Measurements from ENCODE around the gene MLLT1.

MLLT1 gene

DNA sequence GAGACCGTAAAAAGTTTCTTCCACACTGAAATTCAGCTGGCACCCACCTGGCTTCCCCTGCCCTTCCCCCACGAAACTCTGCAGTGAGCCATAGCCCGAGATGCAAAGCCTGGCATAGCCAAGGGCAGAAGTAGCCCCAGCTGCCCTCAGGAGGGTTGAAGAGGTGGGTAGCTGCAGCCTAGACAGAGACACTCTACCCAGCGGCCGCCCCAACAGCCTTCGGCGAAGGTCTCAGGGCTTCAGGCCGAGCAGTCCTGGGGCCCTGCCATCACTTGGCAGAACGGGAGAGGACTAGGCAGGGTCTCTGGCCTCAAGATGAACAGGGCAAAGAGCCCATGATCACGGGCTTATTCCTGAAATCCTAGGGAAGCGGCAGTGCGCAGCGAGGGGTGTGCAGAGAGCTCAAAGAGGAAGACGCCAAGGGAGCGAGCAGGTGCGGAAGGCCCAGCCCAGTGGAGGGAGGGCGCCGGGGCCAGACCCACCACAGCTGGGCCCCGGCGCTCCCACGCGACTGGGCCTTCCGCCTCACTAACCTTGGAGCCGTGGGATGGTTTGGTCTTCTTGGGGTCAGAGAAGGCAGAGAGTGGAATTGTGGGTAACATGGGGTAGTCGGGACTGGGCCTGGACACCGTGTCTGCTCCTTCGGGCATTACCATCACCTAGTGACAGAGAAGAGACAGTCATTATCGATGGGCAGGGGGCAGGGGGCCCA lies 53.2 kb downstream of the MLLT1 start:
- H3K36me3 Mint-ChIP-seq, result peaks cover 32% of the 10 kb centered on the region
- ATAC-seq, result no peak
- no peak overlapping the region for H3K4me3 Mint-ChIP-seq
- no peaks in the 10 kb centered on the region for H3K9me3 Mint-ChIP-seq
- H3K4me1 Mint-ChIP-seq, result peaks cover 6% of the 10 kb centered on the region
- no peaks in the 10 kb centered on the region for H3K27me3 Mint-ChIP-seq
- no peak overlapping the region for H3K27ac Mint-ChIP-seq

DNA sequence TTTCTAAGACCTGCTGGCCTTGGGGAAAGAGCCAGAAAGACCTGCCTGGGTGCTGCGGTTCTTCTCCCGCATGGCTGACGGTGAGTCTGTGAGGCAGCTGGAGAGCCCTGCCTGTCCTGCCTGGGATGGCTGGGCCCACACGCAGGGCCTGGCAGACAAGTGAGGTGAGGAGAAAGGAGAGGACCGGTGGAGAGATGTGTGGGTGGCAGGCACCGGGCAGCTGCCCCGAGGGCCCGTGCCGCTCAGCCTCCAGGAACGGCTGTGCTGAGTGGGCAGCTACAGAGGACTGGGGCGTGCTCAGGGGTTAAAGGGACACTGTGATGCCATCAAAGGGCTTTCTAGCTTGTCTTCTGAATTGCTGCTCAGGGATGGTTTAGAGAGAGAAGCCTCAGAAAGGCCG lies 53.8 kb downstream of the MLLT1 start:
- peaks cover 6% of the 10 kb centered on the region for H3K4me1 Mint-ChIP-seq
- H3K36me3 Mint-ChIP-seq, result peaks cover 36% of the 10 kb centered on the region
- H3K4me3 Mint-ChIP-seq, result no peak overlapping the region
- ATAC-seq, result no peak
- no peaks in the 10 kb centered on the region for H3K9me3 Mint-ChIP-seq
- H3K27ac Mint-ChIP-seq, result no peak overlapping the region
- H3K27me3 Mint-ChIP-seq, result no peaks in the 10 kb centered on the region

- no peak overlapping the region for H3K27ac Mint-ChIP-seq
- no peaks in the 10 kb centered on the region for H3K9me3 Mint-ChIP-seq
- no peak for ATAC-seq
Measured at GRCh38 chr19:6225232-6225865, 54.4 kb downstream of the MLLT1 start.

DNA sequence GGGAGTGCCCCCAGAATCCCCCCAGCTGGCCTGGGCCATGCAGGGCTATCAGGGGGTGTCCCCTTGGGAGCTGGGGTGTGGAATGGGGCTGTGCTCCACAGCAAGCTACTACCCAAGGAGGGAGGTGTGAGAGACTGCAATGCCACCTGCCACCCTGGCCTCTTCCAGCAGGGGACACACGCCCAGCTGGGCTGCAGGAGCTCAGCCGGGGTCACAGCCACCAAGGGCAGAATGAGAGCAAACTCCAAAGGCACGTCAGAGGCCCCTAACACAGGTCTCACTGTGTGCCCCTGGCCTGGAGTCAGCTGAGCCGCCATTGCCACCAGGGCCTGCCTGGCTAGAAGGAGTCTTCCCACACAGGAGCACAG lies 55.5 kb downstream of the MLLT1 start:
- Mint-ChIP-seq H3K27me3 (no peaks in the 10 kb centered on the region), H3K4me1 (peaks cover under 1% of the 10 kb centered on the region), H3K4me3 (no peak overlapping the region), H3K36me3 (peaks cover 25% of the 10 kb centered on the region), H3K27ac (no peak overlapping the region), H3K9me3 (no peaks in the 10 kb centered on the region)
- ATAC-seq, result no peak

More at GRCh38 chr19:6225232-6225865, 54.4 kb downstream of the MLLT1 start:
- no peak overlapping the region for H3K4me3 Mint-ChIP-seq
- H3K36me3 Mint-ChIP-seq, result peaks cover 31% of the 10 kb centered on the region
- peaks cover 6% of the 10 kb centered on the region for H3K4me1 Mint-ChIP-seq
- no peaks in the 10 kb centered on the region for H3K27me3 Mint-ChIP-seq

DNA sequence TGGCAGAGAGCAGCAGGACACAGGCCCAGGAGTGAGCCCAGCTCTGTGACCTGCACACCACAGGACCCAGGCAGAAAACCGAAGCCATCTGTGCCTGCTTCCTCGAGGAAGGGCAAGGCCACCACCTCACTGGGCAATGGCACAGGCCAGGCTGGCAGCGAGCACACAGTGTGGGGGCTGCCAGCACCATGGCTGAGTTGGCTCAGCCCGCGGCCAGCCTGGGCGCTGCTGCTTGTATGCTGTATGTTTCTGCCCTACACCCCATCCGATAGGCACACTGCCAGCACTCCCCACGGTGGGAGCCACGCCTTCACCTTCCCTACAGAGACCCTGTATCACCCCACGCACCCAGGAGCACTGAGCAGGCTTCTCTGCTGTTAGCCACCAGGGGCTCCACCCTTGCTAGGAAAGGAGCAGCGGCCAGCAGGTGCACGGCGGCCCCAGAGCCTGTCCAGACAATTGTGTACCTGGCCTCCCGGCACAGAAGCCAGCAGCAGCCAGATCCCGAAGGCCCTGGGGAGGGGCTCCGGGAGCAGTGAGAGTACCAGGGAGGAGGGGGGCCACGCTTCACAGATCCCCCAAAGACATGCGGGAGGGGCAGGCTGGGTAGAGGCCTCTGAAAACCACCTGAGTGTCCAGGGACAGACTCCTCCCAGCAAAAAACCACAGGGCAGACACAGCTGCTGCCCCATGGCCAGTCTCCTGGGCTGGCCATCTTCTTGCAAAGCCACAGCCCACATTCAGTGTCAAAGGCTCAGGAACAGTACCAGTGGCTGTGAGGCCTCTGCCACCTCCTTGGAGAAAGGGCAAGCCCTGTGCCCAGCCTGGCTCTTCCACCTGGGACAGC lies 56.1 kb downstream of the MLLT1 start:
- ATAC-seq, result no peak
- H3K27me3 Mint-ChIP-seq, result no peaks in the 10 kb centered on the region
- H3K4me1 Mint-ChIP-seq, result peaks cover under 1% of the 10 kb centered on the region
- H3K27ac Mint-ChIP-seq, result no peak overlapping the region
- H3K4me3 Mint-ChIP-seq, result no peak overlapping the region
- no peaks in the 10 kb centered on the region for H3K9me3 Mint-ChIP-seq
- peaks cover 24% of the 10 kb centered on the region for H3K36me3 Mint-ChIP-seq

DNA sequence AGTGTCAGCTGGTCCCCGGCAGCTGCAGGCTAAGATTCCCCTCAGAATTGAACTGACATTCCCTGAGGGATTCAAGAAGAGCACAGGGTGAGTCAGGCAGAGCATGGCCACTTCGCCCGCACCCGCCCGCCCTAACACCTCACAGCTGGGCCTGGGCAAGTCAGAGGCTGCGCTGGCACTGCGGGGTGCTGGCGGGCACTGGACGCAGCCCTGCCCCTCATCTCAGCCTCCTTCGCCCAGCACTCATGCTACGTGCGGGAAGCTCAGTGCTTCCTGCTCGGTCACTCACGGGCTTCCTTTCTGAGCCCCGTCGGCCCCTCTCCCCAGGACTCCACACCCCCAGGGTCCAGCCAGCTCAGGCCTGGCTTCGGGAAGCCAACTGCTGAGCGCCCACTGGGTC lies 56.9 kb downstream of the MLLT1 start:
- ATAC-seq, result no peak
- Mint-ChIP-seq H3K9me3 (no peaks in the 10 kb centered on the region), H3K4me1 (peaks cover 6% of the 10 kb centered on the region), H3K36me3 (peaks cover 24% of the 10 kb centered on the region), H3K4me3 (no peak overlapping the region), H3K27me3 (no peaks in the 10 kb centered on the region), H3K27ac (no peak overlapping the region)

DNA sequence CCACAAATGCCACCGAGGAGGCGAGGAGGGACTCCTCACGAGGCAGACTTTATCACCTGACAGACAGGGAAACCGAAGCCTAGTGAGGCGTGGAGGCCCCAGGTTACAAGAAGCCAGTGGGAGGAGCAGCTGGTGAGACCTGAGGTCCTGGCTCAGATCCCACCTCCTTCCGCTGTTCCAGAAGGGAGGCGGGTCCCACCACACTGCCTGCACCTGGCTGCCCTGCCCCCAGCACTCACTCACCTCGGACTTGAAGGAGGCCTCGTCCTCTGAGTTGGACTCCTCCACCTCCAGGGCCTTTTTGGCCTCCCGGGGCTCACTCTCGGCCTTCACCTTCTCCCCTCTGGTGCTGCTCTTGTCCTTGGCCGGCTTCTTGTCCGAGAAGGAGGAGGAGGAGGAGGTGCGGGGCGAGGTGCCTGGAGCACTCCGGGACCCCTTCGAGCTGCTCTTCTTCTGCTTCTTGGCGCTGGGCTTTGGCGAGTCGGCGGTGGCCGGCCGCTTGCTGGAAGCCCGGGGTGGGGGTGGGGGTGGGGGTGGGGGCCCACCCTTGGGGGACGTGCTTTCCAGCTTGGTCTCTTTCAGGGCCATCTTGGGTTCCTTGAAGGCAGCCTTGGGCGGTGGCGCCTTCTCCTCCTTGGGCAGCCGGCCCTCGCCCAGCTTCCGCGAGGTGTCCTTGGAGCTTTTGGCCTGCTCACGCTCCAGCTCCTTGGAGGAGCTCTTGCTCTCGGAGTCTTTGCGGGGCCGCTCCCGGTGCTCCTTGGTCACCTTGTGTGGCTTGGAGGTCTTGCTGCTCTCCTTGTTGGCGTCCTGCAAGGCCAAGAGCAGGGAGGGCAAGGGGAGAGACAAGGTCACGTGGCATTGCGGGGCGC lies 57.7 kb downstream of the MLLT1 start:
- H3K9me3 Mint-ChIP-seq, result no peaks in the 10 kb centered on the region
- no peak for ATAC-seq
- H3K27me3 Mint-ChIP-seq, result no peaks in the 10 kb centered on the region
- peaks cover 6% of the 10 kb centered on the region for H3K4me1 Mint-ChIP-seq
- no peak overlapping the region for H3K4me3 Mint-ChIP-seq
- H3K36me3 Mint-ChIP-seq, result peaks cover 24% of the 10 kb centered on the region
- no peak overlapping the region for H3K27ac Mint-ChIP-seq

DNA sequence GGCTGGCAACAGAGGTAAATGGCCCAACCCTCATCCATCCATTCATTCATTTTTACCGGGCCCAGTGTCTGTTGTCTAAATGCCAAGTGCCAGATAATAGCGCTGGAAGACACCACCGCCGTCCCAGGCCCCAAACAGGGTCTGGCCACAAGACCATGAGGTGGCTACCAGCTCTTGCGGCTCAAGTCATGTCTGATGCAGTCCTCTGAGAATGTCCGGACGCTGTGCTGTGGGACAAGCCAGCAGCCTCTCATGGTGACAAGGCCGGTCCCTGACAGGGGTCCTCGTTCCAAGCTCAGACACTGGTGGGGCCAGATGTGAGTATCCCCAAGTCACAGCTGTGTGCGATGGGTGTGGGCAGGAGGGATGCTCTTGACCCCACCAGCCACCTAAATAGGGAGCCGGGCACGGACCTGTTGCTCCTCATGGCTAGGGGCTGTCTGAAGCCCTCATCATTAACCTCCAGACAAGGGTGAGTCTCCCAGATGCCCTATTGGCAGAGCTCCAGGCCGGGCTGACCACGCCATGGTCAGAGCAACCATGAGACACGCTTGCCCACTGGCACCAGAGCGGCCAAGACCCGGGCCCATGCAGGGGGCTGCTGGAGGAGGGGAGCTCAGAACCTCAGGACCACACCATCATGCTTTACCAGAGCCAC lies 58.4 kb downstream of the MLLT1 start:
- no peak overlapping the region for H3K4me3 Mint-ChIP-seq
- H3K4me1 Mint-ChIP-seq, result peaks cover 6% of the 10 kb centered on the region
- peaks cover 18% of the 10 kb centered on the region for H3K36me3 Mint-ChIP-seq
- no peaks in the 10 kb centered on the region for H3K27me3 Mint-ChIP-seq
- no peaks in the 10 kb centered on the region for H3K9me3 Mint-ChIP-seq
- H3K27ac Mint-ChIP-seq, result no peak overlapping the region
- no peak for ATAC-seq

GRCh38 chr19:6220385-6221191 lies 59.2 kb downstream of the MLLT1 start:
- Mint-ChIP-seq H3K27ac (no peak overlapping the region), H3K4me1 (peaks cover 6% of the 10 kb centered on the region), H3K9me3 (no peaks in the 10 kb centered on the region), H3K36me3 (peaks cover 11% of the 10 kb centered on the region), H3K4me3 (no peak overlapping the region), H3K27me3 (no peaks in the 10 kb centered on the region)
- ATAC-seq, result no peak

DNA sequence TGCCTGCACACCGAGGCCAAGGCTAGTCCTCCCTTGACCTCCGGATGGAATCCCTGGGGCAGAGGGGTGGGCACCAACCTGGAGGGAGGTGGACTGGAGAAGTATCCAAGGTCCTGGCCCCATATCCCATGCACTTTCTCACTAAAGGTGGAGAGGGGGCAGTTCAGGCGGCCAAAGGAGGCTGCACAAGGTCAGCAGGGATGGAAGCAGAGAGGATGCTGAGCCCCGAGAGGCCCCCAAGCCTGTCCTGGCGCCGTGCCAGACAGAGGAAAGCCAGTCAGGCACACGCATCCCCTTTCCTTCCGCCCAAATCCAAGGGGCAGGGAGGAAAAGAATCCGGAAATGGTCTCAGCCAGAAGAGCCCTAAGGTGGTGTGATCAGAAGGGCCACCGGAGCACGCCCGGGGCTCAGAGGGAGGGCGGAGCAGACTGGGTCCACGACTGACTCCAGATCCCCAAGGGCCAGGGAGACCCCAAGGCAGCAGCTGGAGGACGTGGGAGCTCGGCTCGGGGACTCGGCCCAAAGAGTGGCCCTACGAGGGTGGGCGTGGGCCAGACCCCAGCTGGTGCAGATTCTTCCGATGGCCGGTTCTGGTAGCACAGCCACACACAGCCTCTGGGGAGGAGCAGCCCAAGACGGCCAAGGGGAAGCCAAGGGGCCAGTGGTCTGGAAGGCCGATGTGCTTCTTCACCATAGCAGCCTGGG lies 60.0 kb downstream of the MLLT1 start:
- H3K27ac Mint-ChIP-seq, result no peak overlapping the region
- peaks cover 6% of the 10 kb centered on the region for H3K4me1 Mint-ChIP-seq
- ATAC-seq, result no peak
- H3K4me3 Mint-ChIP-seq, result no peak overlapping the region
- H3K9me3 Mint-ChIP-seq, result no peaks in the 10 kb centered on the region
- H3K36me3 Mint-ChIP-seq, result peaks cover 11% of the 10 kb centered on the region
- H3K27me3 Mint-ChIP-seq, result no peaks in the 10 kb centered on the region

DNA sequence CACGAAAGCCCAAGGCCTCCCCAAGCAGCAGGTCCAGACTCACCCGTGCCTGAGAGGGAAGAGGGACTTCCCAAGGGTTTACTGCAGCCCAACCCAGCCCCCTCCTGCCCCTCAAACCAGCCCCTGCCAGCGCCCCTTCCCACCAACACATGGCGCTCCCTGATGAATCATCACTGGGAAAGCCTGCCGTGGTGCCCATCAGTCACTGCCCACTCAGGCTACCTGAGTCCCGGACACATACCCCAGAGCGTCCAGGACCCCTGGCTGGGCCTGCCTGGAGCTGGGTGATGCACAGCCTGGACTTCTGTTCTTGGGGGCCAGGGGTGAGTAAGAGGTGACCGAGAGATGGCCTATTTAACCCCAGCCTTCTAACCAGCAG lies 60.6 kb downstream of the MLLT1 start:
- H3K4me3 Mint-ChIP-seq, result no peak overlapping the region
- no peaks in the 10 kb centered on the region for H3K9me3 Mint-ChIP-seq
- H3K27me3 Mint-ChIP-seq, result no peaks in the 10 kb centered on the region
- ATAC-seq, result no peak
- H3K27ac Mint-ChIP-seq, result no peak overlapping the region
- peaks cover 11% of the 10 kb centered on the region for H3K36me3 Mint-ChIP-seq
- peaks cover 6% of the 10 kb centered on the region for H3K4me1 Mint-ChIP-seq

DNA sequence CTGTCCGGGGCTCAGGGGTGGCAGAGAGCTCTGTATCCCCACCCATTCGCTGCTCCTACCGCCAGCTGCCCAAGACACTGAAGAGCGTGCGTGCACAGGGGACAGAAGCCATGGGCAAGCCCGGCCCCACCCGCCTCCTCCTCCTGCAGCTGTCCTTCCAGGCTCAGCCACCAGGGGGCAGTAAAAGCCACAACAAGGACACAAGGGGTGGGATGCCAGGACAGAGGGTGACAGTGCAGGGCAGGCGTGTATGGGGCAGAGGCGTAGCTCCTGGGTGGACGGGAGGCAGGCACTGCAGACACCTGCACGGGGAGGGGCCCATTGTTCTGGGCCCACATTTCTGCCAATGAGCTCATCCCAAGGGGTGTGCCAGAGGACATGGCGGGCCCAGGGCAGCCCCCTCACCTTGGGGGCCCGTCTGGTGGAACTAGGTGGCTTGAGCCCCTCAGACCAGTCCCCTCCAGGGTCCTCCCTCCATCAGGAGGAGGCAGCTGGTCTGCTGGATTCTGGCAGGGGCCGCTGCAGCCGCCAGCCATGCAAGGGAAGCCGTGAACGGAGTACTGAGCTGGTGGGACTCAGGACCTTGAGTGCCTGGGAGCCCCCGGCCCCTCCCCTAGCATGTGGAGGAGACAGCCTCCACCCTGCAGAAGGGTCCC lies 61.2 kb downstream of the MLLT1 start:
- H3K36me3 Mint-ChIP-seq, result peaks cover 11% of the 10 kb centered on the region
- H3K4me3 Mint-ChIP-seq, result no peak overlapping the region
- no peaks in the 10 kb centered on the region for H3K27me3 Mint-ChIP-seq
- no peaks in the 10 kb centered on the region for H3K9me3 Mint-ChIP-seq
- peaks cover 6% of the 10 kb centered on the region for H3K4me1 Mint-ChIP-seq
- no peak overlapping the region for H3K27ac Mint-ChIP-seq
- ATAC-seq, result peak; percentile 78

GRCh38 chr19:6217752-6218334 lies 61.9 kb downstream of the MLLT1 start:
- Mint-ChIP-seq H3K9me3 (no peaks in the 10 kb centered on the region), H3K27ac (no peak overlapping the region), H3K4me1 (peaks cover 6% of the 10 kb centered on the region), H3K36me3 (peaks cover 11% of the 10 kb centered on the region), H3K27me3 (no peaks in the 10 kb centered on the region), H3K4me3 (no peak overlapping the region)
- no peak for ATAC-seq
